BJ (cell line): ENCODE data around the gene YY1AP1. TPM values are rescaled to one million over a fixed set of nuclear protein-coding genes. Genes with fewer than 3 reads are reported as not detected.
"Not testable (repeated sequence)": the region's sequence is repeated elsewhere in the genome, so short reads cannot be mapped to it uniquely, and the experiment has no call there.

Experiments
- CTCF ChIA-PET: fragments of 350-600 bp; formaldehyde crosslinking; extraction: SDS; loops from one replicate; lab custom pipeline; 2021; ENCODE audit warnings: antibody characterized with exemption, inconsistent platforms; lab: Yijun Ruan, JAX
- POLR2A ChIA-PET: fragments of 300-600 bp; sonication (Branson Sonifier 250); formaldehyde crosslinking; extraction: SDS; loops from one replicate; lab custom pipeline; 2021; ENCODE audit warnings: antibody characterized with exemption; lab: Charles Lee
- DNase-seq: peaks from one replicate; pipeline ENCODE4 v3.0.0-alpha.2; 2011; ENCODE audit warnings: low read depth
- H3K27me3 ChIP-seq: 2 replicates; pipeline ENCODE4 v1.6.0; 2011; ENCODE audit warnings: low read length; ENCODE audit not compliant: control insufficient read depth, insufficient read depth
- H3K36me3 ChIP-seq: 2 replicates; pipeline ENCODE4 v1.5.1; 2011; ENCODE audit warnings: low read length; ENCODE audit not compliant: control insufficient read depth, insufficient read depth
- H3K4me3 ChIP-seq: 2 replicates; pipeline ENCODE4 v1.5.1; 2011; ENCODE audit warnings: low read depth, mild to moderate bottlenecking, control low read depth, low read length
- polyA plus RNA-seq: library from polyadenylated mRNA; depleted of rRNA; stranded (reverse); fragments of >200 nt; gene quantifications from 2 replicates; pipeline ENCODE4 v1.2.3, GENCODE V29; 2011
- TF ChIP-seq, protein P1 (sequence below): IDR thresholded peaks from 2 replicates; pipeline ENCODE4 v1.5.1; 2011; ENCODE audit warnings: low read depth, mild to moderate bottlenecking, control low read depth, inconsistent platforms, low read length, moderate library complexity; ENCODE audit not compliant: insufficient read depth

Gene YY1AP1
- polyA plus RNA-seq, 1 experiment: 57.7 TPM

DNA sequence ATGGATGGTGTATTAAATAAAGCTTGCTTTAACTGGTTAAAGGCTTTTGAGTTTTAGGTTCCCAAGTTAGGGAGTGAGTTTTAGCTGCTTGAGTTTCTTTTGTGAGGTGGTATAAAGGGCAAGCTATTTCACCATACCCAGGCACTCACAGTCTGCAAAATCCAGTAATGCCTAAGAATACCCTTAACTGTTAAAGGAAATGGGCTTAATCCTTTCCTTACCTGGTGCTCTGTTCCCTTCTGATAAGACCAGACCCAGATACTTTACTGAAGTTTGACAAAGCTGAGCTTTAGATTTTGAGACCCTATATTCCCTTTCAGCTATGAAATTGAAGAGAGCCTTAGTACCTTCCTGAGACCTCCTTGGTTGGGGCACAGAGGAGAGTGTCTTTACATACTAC is 48.2 kb downstream of the YY1AP1 start:
- TF ChIP-seq, protein P1, sequence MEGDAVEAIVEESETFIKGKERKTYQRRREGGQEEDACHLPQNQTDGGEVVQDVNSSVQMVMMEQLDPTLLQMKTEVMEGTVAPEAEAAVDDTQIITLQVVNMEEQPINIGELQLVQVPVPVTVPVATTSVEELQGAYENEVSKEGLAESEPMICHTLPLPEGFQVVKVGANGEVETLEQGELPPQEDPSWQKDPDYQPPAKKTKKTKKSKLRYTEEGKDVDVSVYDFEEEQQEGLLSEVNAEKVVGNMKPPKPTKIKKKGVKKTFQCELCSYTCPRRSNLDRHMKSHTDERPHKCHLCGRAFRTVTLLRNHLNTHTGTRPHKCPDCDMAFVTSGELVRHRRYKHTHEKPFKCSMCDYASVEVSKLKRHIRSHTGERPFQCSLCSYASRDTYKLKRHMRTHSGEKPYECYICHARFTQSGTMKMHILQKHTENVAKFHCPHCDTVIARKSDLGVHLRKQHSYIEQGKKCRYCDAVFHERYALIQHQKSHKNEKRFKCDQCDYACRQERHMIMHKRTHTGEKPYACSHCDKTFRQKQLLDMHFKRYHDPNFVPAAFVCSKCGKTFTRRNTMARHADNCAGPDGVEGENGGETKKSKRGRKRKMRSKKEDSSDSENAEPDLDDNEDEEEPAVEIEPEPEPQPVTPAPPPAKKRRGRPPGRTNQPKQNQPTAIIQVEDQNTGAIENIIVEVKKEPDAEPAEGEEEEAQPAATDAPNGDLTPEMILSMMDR: no peak
- ChIA-PET POLR2A (no interaction called here), CTCF (interaction anchor here (0.6 kb wide), 1 partner anchor 388 kb away, joined by 3 read pairs; no protein-coding TSS in a partner anchor)
- Histone ChIP-seq H3K27me3 (no peaks in the 10 kb centered on the region), H3K36me3 (no peaks in the 10 kb centered on the region; the same call in 1 of the 2 replicates), H3K4me3 (no peak overlapping the region)
- no peak for DNase-seq

DNA sequence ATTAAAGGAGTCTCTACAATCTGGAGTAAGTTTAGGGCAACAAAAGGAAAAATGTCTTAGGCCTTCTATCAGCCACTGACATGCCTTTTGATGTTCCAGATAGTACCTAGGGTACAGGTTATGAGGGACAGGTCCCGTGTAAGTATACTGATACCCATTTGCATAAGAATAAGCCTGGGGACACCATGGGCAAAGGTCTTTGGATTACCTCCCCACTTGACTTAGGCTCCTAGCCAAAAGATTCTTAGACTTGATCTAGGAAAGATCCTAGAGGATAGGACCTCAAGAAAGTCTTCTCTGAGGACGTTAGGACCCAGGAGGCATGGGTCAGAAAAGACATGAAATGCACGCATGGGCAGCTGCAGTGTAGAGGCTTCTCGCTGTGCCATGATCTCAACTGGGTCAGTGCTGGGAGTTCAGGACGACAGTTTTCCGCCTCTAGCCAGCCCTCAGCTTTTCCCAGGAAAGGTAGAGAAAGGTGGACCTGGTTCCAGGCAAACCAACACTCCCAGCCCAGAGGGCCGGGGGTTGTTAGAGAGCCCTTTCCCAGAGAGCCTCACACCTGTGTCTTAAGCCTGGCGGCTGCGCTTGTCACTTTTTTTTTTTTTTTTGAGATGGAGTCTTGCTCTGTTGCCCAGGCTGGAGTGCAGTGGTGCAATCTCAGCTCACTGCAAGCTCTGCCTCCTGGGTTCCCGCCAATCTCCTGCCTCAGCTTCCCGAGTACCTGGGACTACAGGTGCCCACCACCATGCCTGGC is 52.0 kb downstream of the YY1AP1 start:
- ChIA-PET POLR2A (no interaction called here), CTCF (no interaction called here)
- no peaks in the 10 kb centered on the region for H3K36me3 ChIP-seq
- no peaks in the 10 kb centered on the region for H3K27me3 ChIP-seq
- TF ChIP-seq, protein P1: no peak
- DNase-seq: no peak
- no peak overlapping the region for H3K4me3 ChIP-seq

DNA sequence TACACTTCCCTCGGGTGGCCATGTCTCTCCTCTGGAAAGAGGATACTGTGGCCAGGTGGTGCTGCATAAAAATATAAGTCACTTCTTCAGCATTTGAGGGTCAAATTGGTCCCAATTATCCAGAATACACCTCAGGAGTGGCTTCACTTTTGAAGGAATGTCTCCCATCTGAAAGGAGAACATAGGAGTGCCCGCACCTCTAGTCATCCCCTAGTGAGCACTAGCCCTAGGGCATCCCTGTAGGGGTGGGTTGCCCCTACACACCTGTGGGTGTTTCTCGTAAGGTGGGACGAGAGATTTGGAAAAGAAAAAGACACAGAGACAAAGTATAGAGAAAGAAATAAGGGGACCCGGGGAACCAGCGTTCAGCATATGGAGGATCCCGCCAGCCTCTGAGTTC is 62.1 kb downstream of the YY1AP1 start:
- DNase-seq, H3K36me3 ChIP-seq, H3K4me3 ChIP-seq, POLR2A ChIA-PET, CTCF ChIA-PET, H3K27me3 ChIP-seq: not testable (repeated sequence)

DNA sequence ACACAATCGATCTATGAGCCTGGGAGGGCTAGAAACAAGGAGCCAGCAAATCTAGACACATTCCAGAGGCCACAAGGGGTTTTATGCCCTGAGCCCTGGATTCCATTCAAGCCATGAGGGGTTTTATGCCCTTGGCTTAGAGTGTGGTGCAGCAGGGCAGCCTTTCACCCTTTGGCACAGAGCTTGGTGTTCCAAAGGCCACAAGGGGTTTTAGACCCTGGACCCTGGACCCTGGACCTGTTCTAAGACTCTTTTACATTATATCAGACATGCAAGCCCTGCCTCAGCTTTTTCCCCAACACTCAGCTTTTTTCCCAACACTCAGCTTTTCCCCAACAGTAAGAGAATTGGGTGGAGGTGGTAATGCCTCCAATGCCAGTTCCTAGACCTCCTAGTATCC is 65.2 kb downstream of the YY1AP1 start:
- Histone ChIP-seq H3K4me3 (no peak overlapping the region), H3K27me3 (peaks cover 3% of the 10 kb centered on the region; the same call in 1 of the 2 replicates), H3K36me3 (no peaks in the 10 kb centered on the region)
- POLR2A ChIA-PET: no interaction called here
- TF ChIP-seq, protein P1: no peak
- CTCF ChIA-PET: no interaction called here
- no peak for DNase-seq

DNA sequence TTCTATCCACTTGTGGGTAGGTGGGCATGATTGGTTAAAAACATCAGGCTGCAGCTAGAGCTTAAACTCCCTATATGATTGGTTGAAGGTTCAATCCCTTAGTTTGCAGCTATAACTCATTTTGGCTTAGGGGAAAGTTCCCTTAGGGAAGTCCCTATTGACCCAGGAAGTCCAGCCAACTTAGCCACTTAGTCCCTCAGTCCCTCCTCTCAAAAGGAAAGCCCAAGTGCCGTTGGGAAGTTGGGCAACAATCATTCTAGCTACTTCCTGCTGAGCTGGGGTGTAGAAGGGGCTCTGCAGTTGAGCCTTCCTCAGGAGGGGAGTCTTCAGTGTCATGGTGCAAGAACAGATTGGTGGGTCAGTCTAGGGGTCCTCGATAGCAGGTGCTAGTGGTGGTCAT is 66.4 kb downstream of the YY1AP1 start:
- ChIA-PET CTCF (no interaction called here), POLR2A (no interaction called here)
- DNase-seq: no peak
- peaks cover 3% of the 10 kb centered on the region; the same call in 1 of the 2 replicates for H3K27me3 ChIP-seq
- H3K36me3 ChIP-seq: no peaks in the 10 kb centered on the region
- no peak overlapping the region for H3K4me3 ChIP-seq
- TF ChIP-seq, protein P1: no peak

DNA sequence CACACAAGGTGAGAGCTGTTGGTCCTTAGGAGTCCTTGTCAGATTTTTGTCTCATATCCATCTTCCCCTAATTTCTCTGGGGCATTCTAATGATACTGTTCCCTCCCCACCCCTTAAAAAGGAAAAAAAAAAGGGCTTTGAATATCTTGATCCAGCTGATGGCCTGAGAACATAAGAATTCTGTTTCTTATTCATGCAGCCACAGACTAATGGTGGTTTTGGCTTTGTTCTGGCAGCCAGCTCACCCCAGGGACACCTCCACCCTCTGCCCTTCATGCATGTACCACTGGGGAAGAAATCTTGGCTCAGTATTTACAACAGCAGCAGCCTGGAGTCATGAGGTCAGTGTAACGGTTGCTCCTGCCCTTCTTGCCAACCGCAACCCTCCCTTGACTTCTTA is 75.3 kb downstream of the YY1AP1 start:
- POLR2A ChIA-PET, DNase-seq: not testable (repeated sequence)

DNA sequence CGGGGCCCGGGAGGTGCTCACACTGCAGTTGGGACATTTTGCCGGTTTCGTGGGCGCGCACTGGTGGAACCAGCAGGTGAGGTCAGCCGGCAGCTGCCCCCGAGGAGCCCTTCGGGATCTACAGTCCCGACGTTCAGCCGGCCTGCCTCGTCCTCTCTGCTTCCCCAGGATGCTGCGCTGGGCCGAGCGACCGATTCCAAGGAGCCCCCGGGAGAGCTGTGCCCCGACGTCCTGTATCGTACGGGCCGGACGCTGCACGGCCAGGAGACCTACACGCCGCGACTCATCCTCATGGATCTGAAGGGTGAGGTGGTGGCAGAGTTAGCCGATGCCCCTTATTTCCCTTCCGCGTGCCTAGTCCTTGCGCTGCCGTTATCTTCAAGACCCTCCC is 78.3 kb downstream of the YY1AP1 start:
- DNase-seq, POLR2A ChIA-PET, H3K36me3 ChIP-seq, CTCF ChIA-PET, H3K27me3 ChIP-seq: not testable (repeated sequence)
- H3K4me3 ChIP-seq: peak overlapping the region; percentile 65

More for the DNA sequence above, 75.3 kb downstream of the YY1AP1 start:
- H3K27me3 ChIP-seq, CTCF ChIA-PET, H3K36me3 ChIP-seq, H3K4me3 ChIP-seq: not testable (repeated sequence)
